ENCODE measurements around the gene ANG. TPM values are rescaled to one million over a fixed set of nuclear protein-coding genes. Genes with fewer than 3 reads are reported as not detected.

The ANG gene
- total RNA-seq, 1 experiment from 2014 or later, result 3.2 TPM

GRCh38 chr14:20711261-20711660 is 22.7 kb downstream of the ANG start:
- WGBS (ENCODE audit: extremely low coverage, insufficient read length, low lambda C conversion rate), result no CpG with 5 or more reads among the region's 4 CpGs
- Mint-ChIP-seq H3K9me3 (peaks cover 5 to 9% of the 10 kb centered on the region in 2 experiments), H3K4me1 (peaks cover 16% of the 10 kb centered on the region in 2 experiments), H3K27me3 (ENCODE audit: low read depth) (no peaks in the 10 kb centered on the region), H3K27ac (no peak overlapping the region), H3K36me3 (ENCODE audit: insufficient read depth in 1 of 3, low read depth in 3 of 3) (peaks cover 0 to 6% (median 3%) of the 10 kb centered on the region in 3 experiments; a peak in 4 of 7 replicates), H3K4me3 (no peak overlapping the region)
- Histone ChIP-seq H3K9ac (ENCODE audit: extremely low read depth, insufficient read length, low read length) (no peak overlapping the region), H4K20me1 (ENCODE audit: control insufficient read depth, insufficient read depth, insufficient read length) (no peaks in the 10 kb centered on the region), H3K4me2 (ENCODE audit: insufficient read depth, insufficient read length, low read length) (no peak overlapping the region), H3K4ac (ENCODE audit: low read depth, low read length) (no peak overlapping the region), H3K27ac (ENCODE audit: insufficient read length, low read depth, low read length) (no peak overlapping the region), H4K91ac (ENCODE audit: insufficient read length, low read depth, low read length) (no peak overlapping the region), H3K14ac (ENCODE audit: insufficient read depth, low read length) (no peak overlapping the region), H3T11ph (ENCODE audit: low read length) (no peak overlapping the region), H3K23ac (ENCODE audit: insufficient read length, low read depth, low read length) (no peak overlapping the region), H4K8ac (replicated peaks; ENCODE audit: insufficient read length, low read depth, low read length) (no peak overlapping the region), H2BK120ac (ENCODE audit: low read depth, low read length, poor library complexity, severe bottlenecking) (no peak overlapping the region), H2BK5ac (ENCODE audit: insufficient read length, low read length) (no peak overlapping the region), H3K79me1 (ENCODE audit: insufficient read depth, low read depth, low read length, poor library complexity, severe bottlenecking) (no peaks in the 10 kb centered on the region), H2AFZ (ENCODE audit: low read length) (no peak overlapping the region), H2AK5ac (ENCODE audit: insufficient read length, low read length) (no peak overlapping the region), H3K4me1 (ENCODE audit: insufficient read depth, low read length) (no peaks in the 10 kb centered on the region; the same call in 1 of the 2 replicates), H3K18ac (ENCODE audit: insufficient read length, low read depth, low read length) (no peak overlapping the region), H3K79me2 (ENCODE audit: insufficient read depth, low read length) (no peaks in the 10 kb centered on the region), H3K9me3 (ENCODE audit: control insufficient read depth, low read depth, low read length) (no peaks in the 10 kb centered on the region), H3K27me3 (ENCODE audit: insufficient read depth, low read length) (no peaks in the 10 kb centered on the region), H2BK12ac (ENCODE audit: insufficient read length, low read depth, low read length) (no peak overlapping the region), H2BK20ac (ENCODE audit: low read depth, low read length, poor library complexity, severe bottlenecking) (no peak overlapping the region), H2BK15ac (ENCODE audit: low read depth, low read length) (no peak overlapping the region), H3K23me2 (ENCODE audit: insufficient read length, low read depth, low read length, poor library complexity, severe bottlenecking) (no peaks in the 10 kb centered on the region), H4K5ac (ENCODE audit: insufficient read length, low read depth, low read length) (no peak overlapping the region), H3K56ac (ENCODE audit: insufficient read length, low read depth, low read length) (no peak overlapping the region)
- TF ChIP-seq CTCF (conservative IDR thresholded peaks at IDR 0.05), result no peak
- DNase-seq, result no peak

Measured in H9 (cell line).